GM23338 (cell line): ENCODE measurements around the gene OR2H1. TPM values are rescaled to one million over a fixed set of nuclear protein-coding genes. Genes with fewer than 3 reads are reported as not detected.

ENCODE experiments used
- ATAC-seq: fragments of 200-7000 bp; cut with Tn5 transposase; 3 replicates; pipeline ENCODE4 v1.9.1; 2020
- DNase-seq: peaks from one replicate; pipeline ENCODE4 v3.0.0-alpha.2; 2015; ENCODE audit warnings: low spot score
- H2AFZ ChIP-seq: fragments of 200-600 bp; sonication (generic); 2 replicates; pipeline ENCODE4 v1.8.0; 2016; ENCODE audit warnings: antibody characterized with exemption, mild to moderate bottlenecking, moderate library complexity
- H3F3A ChIP-seq: fragments of 200-600 bp; sonication (generic); replicated peaks from 2 replicates; pipeline ENCODE4 v1.8.0; 2017; ENCODE audit warnings: antibody characterized with exemption, mixed run types, low read depth
- H3K27ac ChIP-seq: fragments of 200-600 bp; sonication (generic); 2 replicates; pipeline ENCODE4 v1.6.1; 2016; ENCODE audit warnings: low read depth
- H3K27me3 ChIP-seq: fragments of 200-600 bp; sonication (generic); 2 replicates; pipeline ENCODE4 v1.8.0; 2016; ENCODE audit warnings: mild to moderate bottlenecking, mixed run types, moderate library complexity; ENCODE audit not compliant: insufficient read depth
- H3K36me3 ChIP-seq: fragments of 200-600 bp; sonication (generic); 2 replicates; pipeline ENCODE4 v1.8.0; 2016; ENCODE audit warnings: mild to moderate bottlenecking; ENCODE audit not compliant: insufficient read depth
- H3K4me1 ChIP-seq: fragments of 200-600 bp; sonication (generic); 2 replicates; pipeline ENCODE4 v1.8.0; 2016; ENCODE audit warnings: mild to moderate bottlenecking, moderate library complexity; ENCODE audit not compliant: insufficient read depth
- H3K4me2 ChIP-seq: fragments of 200-600 bp; sonication (generic); 2 replicates; pipeline ENCODE4 v1.7.1; 2017; ENCODE audit warnings: mixed run types
- H3K4me3 ChIP-seq: fragments of 200-600 bp; sonication (generic); 2 replicates; pipeline ENCODE4 v1.6.1; 2016; ENCODE audit warnings: mixed run types
- H3K79me2 ChIP-seq: fragments of 200-600 bp; sonication (generic); replicated peaks from 2 replicates; pipeline ENCODE4 v1.8.0; 2017; ENCODE audit warnings: mild to moderate bottlenecking; ENCODE audit not compliant: insufficient read depth
- H3K9me2 ChIP-seq: fragments of 200-600 bp; sonication (generic); 2 replicates; pipeline ENCODE4 v1.8.0; 2017; ENCODE audit not compliant: insufficient read depth
- H4K20me1 ChIP-seq: fragments of 200-600 bp; sonication (generic); replicated peaks from 2 replicates; pipeline ENCODE4 v1.8.0; 2017; ENCODE audit warnings: mild to moderate bottlenecking; ENCODE audit not compliant: insufficient read depth
- H3K27ac Mint-ChIP-seq: 2 replicates; pipeline ENCODE4 v1.8.0; 2020; ENCODE audit warnings: inconsistent platforms, mild to moderate bottlenecking, moderate library complexity, mixed read lengths
- H3K27me3 Mint-ChIP-seq: 3 replicates; pipeline ENCODE4 v1.8.0; 2022; ENCODE audit warnings: low read depth, mild to moderate bottlenecking, moderate library complexity, mixed read lengths, inconsistent platforms; ENCODE audit not compliant: insufficient read depth, poor library complexity
- H3K36me3 Mint-ChIP-seq: 3 replicates; pipeline ENCODE4 v1.8.0; 2021; ENCODE audit warnings: low read depth, mild to moderate bottlenecking, inconsistent platforms, moderate library complexity, mixed read lengths
- H3K4me1 Mint-ChIP-seq: 3 replicates; pipeline ENCODE4 v1.8.0; 2020; ENCODE audit warnings: mild to moderate bottlenecking, inconsistent platforms, mixed read lengths
- H3K4me3 Mint-ChIP-seq: 3 replicates; pipeline ENCODE4 v1.8.0; 2021; ENCODE audit warnings: moderate library complexity, mild to moderate bottlenecking, inconsistent platforms, mixed read lengths
- H3K9me3 Mint-ChIP-seq: 3 replicates; pipeline ENCODE4 v1.8.0; 2020; ENCODE audit warnings: moderate library complexity, mild to moderate bottlenecking, inconsistent platforms, mixed read lengths
- polyA plus RNA-seq: library from polyadenylated mRNA; unstranded; fragments of >200 nt; fragmentation: Nextera tagmentation; extraction: Ambion mirVana; gene quantifications from 2 replicates; pipeline ENCODE4 v1.2.1, GENCODE V29; 2016
- total RNA-seq: library from RNA; depleted of rRNA; stranded (reverse); fragments of >200 nt; shearing (Covaris generic); gene quantifications from 2 replicates; pipeline ENCODE4 v1.2.3, GENCODE V29; 2014
- TF ChIP-seq, protein P1 (sequence below): IDR thresholded peaks from one replicate; pipeline ENCODE4 v1.6.1; 2018; ENCODE audit warnings: antibody characterized with exemption; ENCODE audit not compliant: unreplicated experiment
- TF ChIP-seq, protein P2 (sequence below): fragments of 250-450 bp; sonication (Bioruptor Pico); IDR thresholded peaks from 2 replicates; pipeline ENCODE4 v1.5.0; 2020; ENCODE audit warnings: mild to moderate bottlenecking, moderate library complexity

The OR2H1 gene
- total and polyA plus RNA-seq, 2 experiments from 2014 or later, result not detected

DNA sequence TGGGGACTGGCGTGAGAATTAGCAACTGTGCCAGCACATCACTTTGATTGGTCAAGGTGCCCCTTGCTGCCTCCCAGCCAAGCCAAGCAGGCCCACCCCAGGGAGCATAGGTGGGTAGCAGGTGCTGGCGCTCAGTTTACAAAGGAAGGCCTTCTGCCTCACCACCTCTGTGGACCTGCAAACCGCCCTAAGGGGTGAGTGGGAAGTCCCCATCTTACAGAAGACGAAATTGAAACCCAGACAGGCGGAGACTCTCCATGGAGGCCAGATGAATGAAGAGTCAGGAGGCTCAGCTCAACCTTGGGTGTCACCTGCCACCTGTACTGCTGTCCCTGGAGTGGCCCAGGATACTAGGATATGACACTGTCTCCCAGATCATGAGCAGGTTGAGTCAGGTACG is 52.3 kb downstream of the OR2H1 start (continued):
- TF ChIP-seq, protein P1, sequence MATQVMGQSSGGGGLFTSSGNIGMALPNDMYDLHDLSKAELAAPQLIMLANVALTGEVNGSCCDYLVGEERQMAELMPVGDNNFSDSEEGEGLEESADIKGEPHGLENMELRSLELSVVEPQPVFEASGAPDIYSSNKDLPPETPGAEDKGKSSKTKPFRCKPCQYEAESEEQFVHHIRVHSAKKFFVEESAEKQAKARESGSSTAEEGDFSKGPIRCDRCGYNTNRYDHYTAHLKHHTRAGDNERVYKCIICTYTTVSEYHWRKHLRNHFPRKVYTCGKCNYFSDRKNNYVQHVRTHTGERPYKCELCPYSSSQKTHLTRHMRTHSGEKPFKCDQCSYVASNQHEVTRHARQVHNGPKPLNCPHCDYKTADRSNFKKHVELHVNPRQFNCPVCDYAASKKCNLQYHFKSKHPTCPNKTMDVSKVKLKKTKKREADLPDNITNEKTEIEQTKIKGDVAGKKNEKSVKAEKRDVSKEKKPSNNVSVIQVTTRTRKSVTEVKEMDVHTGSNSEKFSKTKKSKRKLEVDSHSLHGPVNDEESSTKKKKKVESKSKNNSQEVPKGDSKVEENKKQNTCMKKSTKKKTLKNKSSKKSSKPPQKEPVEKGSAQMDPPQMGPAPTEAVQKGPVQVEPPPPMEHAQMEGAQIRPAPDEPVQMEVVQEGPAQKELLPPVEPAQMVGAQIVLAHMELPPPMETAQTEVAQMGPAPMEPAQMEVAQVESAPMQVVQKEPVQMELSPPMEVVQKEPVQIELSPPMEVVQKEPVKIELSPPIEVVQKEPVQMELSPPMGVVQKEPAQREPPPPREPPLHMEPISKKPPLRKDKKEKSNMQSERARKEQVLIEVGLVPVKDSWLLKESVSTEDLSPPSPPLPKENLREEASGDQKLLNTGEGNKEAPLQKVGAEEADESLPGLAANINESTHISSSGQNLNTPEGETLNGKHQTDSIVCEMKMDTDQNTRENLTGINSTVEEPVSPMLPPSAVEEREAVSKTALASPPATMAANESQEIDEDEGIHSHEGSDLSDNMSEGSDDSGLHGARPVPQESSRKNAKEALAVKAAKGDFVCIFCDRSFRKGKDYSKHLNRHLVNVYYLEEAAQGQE, result no peak

DNA sequence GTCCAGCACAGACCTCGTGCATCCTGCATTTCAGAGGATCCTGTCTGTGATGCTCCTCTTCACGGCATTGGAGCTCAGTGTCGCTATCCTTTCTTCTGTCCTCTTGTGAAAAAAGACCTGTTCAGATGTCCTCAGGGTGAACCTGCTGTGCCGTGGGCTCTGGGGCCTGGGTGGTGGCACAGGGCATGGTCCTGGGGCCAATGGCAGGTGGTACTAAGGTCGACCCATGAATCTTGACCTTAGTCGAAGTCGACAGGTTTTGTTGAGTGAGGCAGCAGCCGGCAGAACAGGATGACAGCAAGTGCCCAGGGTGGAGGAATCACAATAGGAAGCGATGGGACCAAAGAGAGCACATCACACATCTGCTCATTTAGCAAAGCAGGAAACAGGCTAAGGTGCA is 52.8 kb downstream of the OR2H1 start:
- Mint-ChIP-seq H3K36me3 (no peaks in the 10 kb centered on the region; the same call in 2 of the 3 replicates), H3K4me1 (peaks cover 7% of the 10 kb centered on the region), H3K9me3 (no peaks in the 10 kb centered on the region; the same call in 2 of the 3 replicates), H3K4me3 (no peak overlapping the region), H3K27ac (no peak overlapping the region), H3K27me3 (no peaks in the 10 kb centered on the region)
- Histone ChIP-seq H3K9me2 (peaks cover 23% of the 10 kb centered on the region; the same call in 1 of the 2 replicates), H3K27me3 (no peaks in the 10 kb centered on the region), H2AFZ (0 out of 2 replicates have a peak overlapping the region, but pooled peaks have one; percentile 33), H4K20me1 (no peaks in the 10 kb centered on the region; the same call in 1 of the 2 replicates), H3K27ac (no peak overlapping the region), H3K4me3 (no peak overlapping the region), H3K4me1 (no peaks in the 10 kb centered on the region), H3F3A (no peaks in the 10 kb centered on the region), H3K4me2 (no peak overlapping the region), H3K36me3 (no peaks in the 10 kb centered on the region), H3K79me2 (no peaks in the 10 kb centered on the region)
- no peak for ATAC-seq
- TF ChIP-seq, protein P2, sequence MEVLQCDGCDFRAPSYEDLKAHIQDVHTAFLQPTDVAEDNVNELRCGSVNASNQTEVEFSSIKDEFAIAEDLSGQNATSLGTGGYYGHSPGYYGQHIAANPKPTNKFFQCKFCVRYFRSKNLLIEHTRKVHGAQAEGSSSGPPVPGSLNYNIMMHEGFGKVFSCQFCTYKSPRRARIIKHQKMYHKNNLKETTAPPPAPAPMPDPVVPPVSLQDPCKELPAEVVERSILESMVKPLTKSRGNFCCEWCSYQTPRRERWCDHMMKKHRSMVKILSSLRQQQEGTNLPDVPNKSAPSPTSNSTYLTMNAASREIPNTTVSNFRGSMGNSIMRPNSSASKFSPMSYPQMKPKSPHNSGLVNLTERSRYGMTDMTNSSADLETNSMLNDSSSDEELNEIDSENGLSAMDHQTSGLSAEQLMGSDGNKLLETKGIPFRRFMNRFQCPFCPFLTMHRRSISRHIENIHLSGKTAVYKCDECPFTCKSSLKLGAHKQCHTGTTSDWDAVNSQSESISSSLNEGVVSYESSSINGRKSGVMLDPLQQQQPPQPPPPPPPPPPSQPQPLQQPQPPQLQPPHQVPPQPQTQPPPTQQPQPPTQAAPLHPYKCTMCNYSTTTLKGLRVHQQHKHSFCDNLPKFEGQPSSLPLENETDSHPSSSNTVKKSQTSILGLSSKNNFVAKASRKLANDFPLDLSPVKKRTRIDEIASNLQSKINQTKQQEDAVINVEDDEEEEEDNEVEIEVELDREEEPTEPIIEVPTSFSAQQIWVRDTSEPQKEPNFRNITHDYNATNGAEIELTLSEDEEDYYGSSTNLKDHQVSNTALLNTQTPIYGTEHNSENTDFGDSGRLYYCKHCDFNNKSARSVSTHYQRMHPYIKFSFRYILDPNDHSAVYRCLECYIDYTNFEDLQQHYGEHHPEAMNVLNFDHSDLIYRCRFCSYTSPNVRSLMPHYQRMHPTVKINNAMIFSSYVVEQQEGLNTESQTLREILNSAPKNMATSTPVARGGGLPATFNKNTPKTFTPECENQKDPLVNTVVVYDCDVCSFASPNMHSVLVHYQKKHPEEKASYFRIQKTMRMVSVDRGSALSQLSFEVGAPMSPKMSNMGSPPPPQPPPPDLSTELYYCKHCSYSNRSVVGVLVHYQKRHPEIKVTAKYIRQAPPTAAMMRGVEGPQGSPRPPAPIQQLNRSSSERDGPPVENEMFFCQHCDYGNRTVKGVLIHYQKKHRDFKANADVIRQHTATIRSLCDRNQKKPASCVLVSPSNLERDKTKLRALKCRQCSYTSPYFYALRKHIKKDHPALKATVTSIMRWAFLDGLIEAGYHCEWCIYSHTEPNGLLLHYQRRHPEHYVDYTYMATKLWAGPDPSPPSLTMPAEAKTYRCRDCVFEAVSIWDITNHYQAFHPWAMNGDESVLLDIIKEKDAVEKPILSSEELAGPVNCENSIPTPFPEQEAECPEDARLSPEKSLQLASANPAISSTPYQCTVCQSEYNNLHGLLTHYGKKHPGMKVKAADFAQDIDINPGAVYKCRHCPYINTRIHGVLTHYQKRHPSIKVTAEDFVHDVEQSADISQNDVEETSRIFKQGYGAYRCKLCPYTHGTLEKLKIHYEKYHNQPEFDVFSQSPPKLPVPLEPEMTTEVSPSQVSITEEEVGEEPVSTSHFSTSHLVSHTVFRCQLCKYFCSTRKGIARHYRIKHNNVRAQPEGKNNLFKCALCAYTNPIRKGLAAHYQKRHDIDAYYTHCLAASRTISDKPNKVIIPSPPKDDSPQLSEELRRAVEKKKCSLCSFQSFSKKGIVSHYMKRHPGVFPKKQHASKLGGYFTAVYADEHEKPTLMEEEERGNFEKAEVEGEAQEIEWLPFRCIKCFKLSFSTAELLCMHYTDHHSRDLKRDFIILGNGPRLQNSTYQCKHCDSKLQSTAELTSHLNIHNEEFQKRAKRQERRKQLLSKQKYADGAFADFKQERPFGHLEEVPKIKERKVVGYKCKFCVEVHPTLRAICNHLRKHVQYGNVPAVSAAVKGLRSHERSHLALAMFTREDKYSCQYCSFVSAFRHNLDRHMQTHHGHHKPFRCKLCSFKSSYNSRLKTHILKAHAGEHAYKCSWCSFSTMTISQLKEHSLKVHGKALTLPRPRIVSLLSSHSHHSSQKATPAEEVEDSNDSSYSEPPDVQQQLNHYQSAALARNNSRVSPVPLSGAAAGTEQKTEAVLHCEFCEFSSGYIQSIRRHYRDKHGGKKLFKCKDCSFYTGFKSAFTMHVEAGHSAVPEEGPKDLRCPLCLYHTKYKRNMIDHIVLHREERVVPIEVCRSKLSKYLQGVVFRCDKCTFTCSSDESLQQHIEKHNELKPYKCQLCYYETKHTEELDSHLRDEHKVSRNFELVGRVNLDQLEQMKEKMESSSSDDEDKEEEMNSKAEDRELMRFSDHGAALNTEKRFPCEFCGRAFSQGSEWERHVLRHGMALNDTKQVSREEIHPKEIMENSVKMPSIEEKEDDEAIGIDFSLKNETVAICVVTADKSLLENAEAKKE (CRISPR knock-in tag), result no peak
- no peak for DNase-seq
